Stimulated activated naive CD8-positive, alpha-beta T cell treated with anti-CD3 and anti-CD28 coated beads, Interleukin-15, Interleukin-2, amounts not matched to agents 100 ng/mL and 50 ng/mL, for 24 hours (primary cell): ENCODE data around the gene TEX101.
"Not testable (repeated sequence)": the region's sequence is repeated elsewhere in the genome, so short reads cannot be mapped to it uniquely, and the experiment has no call there.

Source experiments
- H3K27ac Mint-ChIP-seq: one replicate; pipeline ENCODE4 v1.8.0; 2021; ENCODE audit warnings: mild to moderate bottlenecking, mixed read lengths
- H3K27me3 Mint-ChIP-seq: one replicate; pipeline ENCODE4 v1.8.0; 2021; ENCODE audit warnings: mixed read lengths
- H3K36me3 Mint-ChIP-seq: one replicate; pipeline ENCODE4 v1.8.0; 2021; ENCODE audit warnings: low read depth, mixed read lengths
- H3K4me1 Mint-ChIP-seq: one replicate; pipeline ENCODE4 v1.8.0; 2021; ENCODE audit warnings: low read depth, mixed read lengths
- H3K4me3 Mint-ChIP-seq: one replicate; pipeline ENCODE4 v1.8.0; 2021; ENCODE audit warnings: mild to moderate bottlenecking, mixed read lengths
- H3K9me3 Mint-ChIP-seq: one replicate; pipeline ENCODE4 v1.8.0; 2021; ENCODE audit warnings: mixed read lengths

The TEX101 gene

DNA sequence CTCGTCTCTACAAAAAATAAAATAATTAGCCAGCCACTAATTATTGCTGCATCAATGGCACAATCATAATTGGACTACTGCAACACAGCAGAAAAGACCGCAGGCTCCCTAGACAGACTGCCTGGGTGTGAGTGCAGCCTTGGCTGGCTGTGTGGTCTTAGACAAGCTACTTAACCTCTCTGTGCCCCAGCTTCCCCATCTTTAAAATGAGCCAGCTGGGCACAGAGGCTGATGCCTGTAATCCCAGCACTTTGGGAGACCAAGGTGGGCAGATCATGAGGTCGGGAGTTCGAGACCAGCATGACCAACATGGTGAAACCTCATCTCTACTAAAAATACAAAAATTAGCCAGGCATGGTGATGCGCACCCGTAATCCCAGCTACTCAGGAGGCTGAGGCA, 19.0 kb downstream of the TEX101 start:
- H3K27ac Mint-ChIP-seq, result no peak overlapping the region
- H3K27me3 Mint-ChIP-seq, result no peaks in the 10 kb centered on the region
- H3K4me1 Mint-ChIP-seq, result peaks cover 23% of the 10 kb centered on the region
- no peaks in the 10 kb centered on the region for H3K36me3 Mint-ChIP-seq
- H3K9me3 Mint-ChIP-seq, result no peaks in the 10 kb centered on the region
- H3K4me3 Mint-ChIP-seq, result no peak overlapping the region

DNA sequence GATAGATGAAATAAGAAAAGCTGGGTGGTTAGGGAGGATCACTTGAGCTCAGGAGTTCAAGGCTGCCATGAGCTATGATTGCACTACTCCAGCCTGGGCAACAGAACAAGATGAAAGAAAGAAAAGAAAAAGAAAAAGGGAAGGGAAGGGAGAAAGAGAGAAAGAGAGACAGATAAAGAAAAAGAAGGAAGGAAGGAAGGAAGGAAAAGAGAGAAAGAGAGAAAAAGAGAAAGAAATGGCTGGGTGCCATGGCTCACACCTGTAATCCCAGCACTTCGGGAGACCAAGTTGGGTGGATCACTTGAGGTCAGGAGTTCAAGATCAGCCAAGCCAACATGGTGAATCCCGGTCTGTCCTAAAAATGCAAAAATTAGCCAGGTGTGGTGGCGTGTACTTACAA, 21.1 kb downstream of the TEX101 start:
- Mint-ChIP-seq H3K27ac (no peak overlapping the region), H3K4me1 (peaks cover 32% of the 10 kb centered on the region), H3K27me3 (no peaks in the 10 kb centered on the region), H3K4me3 (no peak overlapping the region), H3K36me3 (no peaks in the 10 kb centered on the region), H3K9me3 (no peaks in the 10 kb centered on the region)

DNA sequence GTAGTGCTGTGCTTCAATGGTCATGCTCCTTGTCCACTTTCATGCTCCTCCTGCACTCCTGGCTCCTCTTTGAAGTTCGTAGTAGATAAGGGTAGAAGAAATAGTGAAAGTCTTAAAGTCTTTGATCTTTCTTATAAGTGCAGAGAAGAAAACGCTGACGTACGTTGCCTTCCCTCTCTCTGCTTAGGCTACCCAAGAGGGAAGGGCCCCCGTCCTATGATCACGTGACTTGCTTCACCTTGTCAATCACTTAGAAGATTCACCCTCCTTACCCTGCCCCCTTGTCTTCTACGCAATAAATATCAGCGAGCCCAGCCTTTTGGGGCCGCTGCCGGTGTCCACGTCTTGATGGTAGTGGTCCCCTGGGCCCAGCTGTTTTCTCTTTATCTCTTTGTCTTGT, 22.6 kb downstream of the TEX101 start:
- H3K4me3 Mint-ChIP-seq, H3K9me3 Mint-ChIP-seq, H3K36me3 Mint-ChIP-seq, H3K27ac Mint-ChIP-seq, H3K27me3 Mint-ChIP-seq: not testable (repeated sequence)
- peaks cover 32% of the 10 kb centered on the region for H3K4me1 Mint-ChIP-seq

DNA sequence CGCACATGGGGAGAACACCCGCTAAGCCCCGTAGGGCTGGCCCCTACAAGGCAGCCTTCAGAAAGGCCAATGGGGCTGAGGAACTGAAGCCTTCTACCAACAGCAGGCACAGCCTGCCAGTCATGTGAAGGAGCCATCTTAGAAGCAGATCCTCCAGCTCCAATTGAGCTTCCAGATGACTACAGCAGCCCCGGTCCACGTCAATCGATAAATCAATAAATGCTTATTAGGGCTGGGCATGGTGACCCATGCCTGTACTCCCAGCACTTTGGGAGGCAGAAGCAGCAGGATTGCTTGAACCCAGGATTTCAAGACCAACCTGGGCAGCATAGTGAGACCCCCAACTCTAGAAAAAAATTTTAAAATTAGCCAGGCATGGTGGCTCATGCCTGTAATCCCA, 23.0 kb downstream of the TEX101 start:
- Mint-ChIP-seq H3K4me1 (peaks cover 32% of the 10 kb centered on the region), H3K36me3 (no peaks in the 10 kb centered on the region), H3K27me3 (no peaks in the 10 kb centered on the region), H3K27ac (peak overlapping the region; percentile 41), H3K4me3 (no peak overlapping the region), H3K9me3 (no peaks in the 10 kb centered on the region)

DNA sequence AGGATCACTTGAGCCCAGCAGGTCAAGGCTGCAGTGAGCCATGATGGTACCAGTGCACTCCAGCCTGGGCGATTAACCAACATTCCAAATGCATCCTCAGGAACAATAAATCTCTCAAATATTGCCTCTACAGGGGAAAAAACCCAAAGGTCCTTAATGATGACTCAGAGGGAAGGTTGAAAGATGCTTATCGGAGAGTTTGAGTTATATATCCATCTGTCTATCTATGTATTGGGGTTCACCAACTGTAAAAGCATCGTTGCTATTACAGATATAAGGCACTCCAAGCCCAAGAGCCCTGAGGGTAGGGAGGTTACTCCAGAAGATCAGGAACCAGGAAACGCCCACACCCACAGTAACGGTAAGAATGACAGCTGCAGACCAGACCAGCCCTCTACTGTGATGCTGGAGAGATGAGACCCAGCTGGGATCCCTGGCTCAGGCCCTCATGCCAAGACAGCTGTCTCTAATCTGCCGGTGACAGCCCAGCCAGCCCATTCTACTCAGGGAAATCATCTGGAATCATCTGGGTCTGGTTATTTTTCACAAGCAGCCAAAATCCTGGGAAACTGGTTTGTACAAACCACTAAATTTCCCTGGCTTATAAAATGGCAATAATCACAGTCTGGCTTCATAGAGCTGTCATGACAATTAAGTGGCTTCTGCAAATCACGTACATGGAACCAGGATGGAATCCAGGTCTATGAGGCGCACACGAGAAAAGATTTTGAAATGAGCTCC, 23.8 kb downstream of the TEX101 start:
- Mint-ChIP-seq H3K27ac (no peak overlapping the region), H3K36me3 (no peaks in the 10 kb centered on the region), H3K27me3 (no peaks in the 10 kb centered on the region), H3K9me3 (no peaks in the 10 kb centered on the region), H3K4me1 (peaks cover 31% of the 10 kb centered on the region), H3K4me3 (no peak overlapping the region)

DNA sequence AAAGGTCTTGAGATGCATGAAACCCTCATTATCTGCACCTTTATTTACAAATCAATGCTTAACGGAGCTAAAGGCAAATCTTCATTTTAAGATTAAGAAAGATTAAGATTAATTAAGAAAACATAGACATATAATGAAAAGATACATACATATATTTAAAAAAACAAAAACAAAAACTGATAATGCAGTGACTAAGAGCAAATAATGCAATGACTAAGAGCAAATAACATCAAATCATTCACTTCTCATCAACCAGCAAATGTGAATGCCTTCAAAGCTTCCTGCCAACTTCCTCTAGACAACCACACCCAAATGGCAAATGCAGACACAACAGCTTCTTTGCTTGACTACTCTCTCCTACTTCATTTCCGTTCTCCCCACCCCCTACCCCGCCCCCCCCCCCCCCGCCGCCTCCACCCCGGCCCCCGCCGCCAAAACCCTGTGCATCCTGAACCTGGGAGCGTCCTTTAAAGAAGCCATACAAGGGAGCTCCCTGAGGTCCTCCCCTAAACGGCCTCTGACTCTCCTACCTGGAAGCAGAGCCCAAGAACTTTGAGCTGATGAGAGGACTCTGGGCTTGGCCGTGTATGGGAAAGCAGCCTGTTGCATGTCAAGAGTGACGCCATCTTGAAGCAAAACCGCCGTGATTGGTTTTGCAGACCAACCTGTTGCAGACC, 24.5 kb downstream of the TEX101 start:
- Mint-ChIP-seq H3K36me3 (no peaks in the 10 kb centered on the region), H3K4me1 (peaks cover 33% of the 10 kb centered on the region), H3K27ac (no peak overlapping the region), H3K4me3 (no peak overlapping the region), H3K27me3 (no peaks in the 10 kb centered on the region), H3K9me3 (no peaks in the 10 kb centered on the region)

DNA sequence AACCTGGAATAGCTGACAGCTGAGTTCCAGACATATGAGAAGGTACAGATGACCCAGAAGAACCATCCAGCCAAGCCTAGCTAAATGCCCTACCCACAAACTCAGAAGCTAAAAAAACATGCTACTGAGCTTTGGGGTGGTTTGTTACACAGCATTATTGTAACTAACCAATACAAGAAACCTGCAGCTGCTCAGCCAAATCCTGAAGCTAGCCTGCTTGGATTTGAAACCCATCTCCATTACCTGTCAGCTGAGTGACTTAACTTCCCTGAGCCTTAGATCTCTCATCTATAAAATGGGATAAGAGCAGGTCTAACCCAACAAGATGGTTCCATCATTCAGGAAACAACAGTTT, 25.0 kb downstream of the TEX101 start:
- no peak overlapping the region for H3K4me3 Mint-ChIP-seq
- no peak overlapping the region for H3K27ac Mint-ChIP-seq

DNA sequence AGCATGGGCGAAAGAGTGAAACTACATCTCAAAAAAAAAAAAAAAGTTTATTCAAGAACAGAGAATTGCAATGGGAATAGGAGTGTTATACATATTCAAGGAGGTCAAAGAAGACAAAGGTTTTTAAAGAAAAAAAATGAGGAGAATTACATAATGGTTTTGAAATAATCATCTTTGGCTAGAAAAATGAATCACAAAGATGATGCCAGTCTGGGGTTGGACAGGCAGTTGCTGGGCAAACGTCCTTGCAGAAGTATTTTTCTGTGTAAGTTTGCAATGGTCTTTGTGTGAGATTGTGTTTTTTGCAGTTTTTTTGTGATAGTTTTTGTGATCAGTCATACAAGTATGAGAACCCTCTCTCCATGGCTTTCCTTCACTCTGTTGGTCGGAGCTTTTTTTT, 27.0 kb downstream of the TEX101 start:
- H3K27ac Mint-ChIP-seq, result no peak overlapping the region
- H3K4me3 Mint-ChIP-seq, result no peak overlapping the region
- no peaks in the 10 kb centered on the region for H3K9me3 Mint-ChIP-seq
- H3K4me1 Mint-ChIP-seq, result peaks cover 33% of the 10 kb centered on the region
- no peaks in the 10 kb centered on the region for H3K27me3 Mint-ChIP-seq
- H3K36me3 Mint-ChIP-seq, result no peaks in the 10 kb centered on the region

More for the DNA sequence above, 25.0 kb downstream of the TEX101 start:
- H3K4me1 Mint-ChIP-seq, result peaks cover 33% of the 10 kb centered on the region
- no peaks in the 10 kb centered on the region for H3K9me3 Mint-ChIP-seq
- no peaks in the 10 kb centered on the region for H3K27me3 Mint-ChIP-seq
- no peaks in the 10 kb centered on the region for H3K36me3 Mint-ChIP-seq

DNA sequence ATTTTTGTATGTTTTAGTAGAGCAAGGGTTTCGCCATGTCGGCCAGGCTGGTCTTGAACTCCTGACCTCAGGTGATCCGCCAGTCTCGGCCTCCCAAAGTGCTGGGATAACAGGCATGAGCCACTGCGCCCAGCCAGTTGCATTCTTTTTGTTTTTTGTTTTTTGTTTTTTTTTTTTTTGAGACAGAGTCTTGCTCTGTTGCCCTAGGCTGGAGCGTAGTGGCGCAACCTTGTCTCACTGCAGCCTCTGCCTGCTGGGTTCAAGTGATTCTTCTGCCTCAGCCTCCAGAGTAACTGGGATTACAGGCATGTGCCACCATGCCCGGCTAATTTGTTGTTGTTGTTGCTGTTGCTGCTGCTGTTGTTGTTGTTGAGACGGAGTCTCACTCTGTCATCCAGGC, 29.4 kb downstream of the TEX101 start:
- not testable (repeated sequence) for H3K4me3 Mint-ChIP-seq, H3K36me3 Mint-ChIP-seq, H3K9me3 Mint-ChIP-seq, H3K27ac Mint-ChIP-seq, H3K27me3 Mint-ChIP-seq
- peaks cover 20% of the 10 kb centered on the region for H3K4me1 Mint-ChIP-seq

DNA sequence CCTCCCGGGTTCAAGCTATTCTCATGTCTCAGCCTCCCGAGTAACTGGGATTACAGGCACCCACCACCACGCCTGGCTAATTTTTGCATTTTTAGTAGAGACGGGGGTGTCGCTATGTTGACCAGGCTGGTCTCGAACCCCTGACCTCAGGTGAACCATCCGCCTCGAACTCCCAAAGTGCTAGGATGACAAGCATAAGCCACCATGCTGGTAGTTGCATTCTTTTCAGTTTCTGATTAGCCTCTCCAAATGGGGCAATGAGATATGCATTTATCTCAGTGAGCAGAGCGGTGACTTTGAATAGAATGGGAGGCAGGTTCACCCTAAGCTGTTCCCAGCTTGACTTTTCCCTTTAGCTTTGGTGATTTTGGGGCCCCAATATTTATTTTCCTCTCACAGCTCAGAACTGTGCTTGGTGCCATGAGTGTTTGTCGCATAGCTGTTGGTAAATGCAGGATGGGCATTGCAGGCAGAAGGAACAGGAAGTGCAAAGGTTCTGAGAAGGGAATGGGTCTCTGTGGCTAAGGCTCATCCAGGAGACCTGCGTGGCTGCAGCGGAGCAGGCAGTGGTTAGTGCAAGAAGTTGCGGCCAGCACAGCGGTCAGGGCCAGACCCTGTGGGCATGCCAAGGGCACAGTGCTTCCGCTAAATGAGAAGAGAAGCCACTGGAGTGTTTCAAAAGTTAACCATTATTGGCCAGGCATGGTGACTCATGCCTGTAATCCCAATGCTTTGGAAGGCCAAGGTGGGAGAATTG, 30.0 kb downstream of the TEX101 start:
- Mint-ChIP-seq H3K36me3 (no peaks in the 10 kb centered on the region), H3K4me1 (peaks cover 14% of the 10 kb centered on the region), H3K27me3 (no peaks in the 10 kb centered on the region), H3K27ac (no peak overlapping the region), H3K4me3 (no peak overlapping the region), H3K9me3 (no peaks in the 10 kb centered on the region)

DNA sequence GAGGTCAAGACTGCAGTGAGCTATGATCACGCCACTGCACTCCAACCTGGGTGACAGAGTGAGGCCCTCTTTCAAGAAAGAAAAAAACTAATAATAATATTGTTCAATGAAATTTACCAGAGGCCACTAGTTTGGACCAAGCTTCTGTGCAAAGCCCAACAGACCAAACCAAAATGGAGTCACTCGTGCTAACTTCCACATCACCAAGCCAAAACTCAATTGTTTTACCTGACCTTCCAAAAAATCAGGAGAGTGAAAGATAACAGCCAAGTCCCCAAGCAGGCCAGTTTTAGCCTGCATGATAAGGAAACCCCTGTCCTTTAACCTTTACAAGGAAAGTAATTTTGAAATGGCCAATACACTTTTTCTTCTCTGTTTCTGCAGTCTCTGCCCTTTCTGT, 30.7 kb downstream of the TEX101 start:
- Mint-ChIP-seq H3K4me3 (no peak overlapping the region), H3K4me1 (peaks cover 15% of the 10 kb centered on the region), H3K9me3 (no peaks in the 10 kb centered on the region), H3K27me3 (no peaks in the 10 kb centered on the region), H3K36me3 (no peaks in the 10 kb centered on the region), H3K27ac (no peak overlapping the region)

DNA sequence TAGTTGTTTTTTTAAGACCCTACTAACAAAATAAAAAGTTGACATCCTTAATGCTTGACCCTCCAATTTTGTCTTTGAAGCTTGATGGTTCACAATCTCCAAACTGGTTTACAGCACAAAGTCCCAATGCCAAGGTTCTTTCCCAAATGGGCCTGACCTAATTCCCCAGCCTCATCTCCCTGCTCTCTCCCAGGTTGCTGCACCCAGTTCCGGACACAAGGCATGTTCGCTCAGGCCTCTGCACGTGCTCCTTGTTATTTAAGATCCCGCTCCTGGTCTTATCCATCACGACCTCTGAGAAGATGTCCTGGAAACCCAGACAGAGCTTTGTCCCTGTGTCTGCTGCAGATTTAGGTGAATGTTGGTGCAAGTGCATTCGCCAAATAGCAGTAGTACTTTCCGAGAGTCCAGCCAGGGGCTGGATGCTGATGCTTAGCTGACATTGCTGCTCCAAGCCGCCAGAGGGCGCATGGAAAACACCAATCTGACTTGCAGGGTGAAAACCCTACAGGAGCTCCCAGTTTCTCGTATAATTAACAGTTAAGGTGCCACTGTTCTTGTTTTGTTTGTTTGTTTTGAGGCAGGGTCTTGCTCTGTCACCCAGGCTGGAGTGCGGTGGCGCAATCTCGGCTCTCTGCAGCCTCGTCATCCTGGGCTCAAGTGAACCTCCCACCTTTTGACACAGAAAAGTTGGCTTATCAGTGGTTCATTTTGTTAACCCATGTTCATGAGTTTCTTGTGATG, 32.2 kb downstream of the TEX101 start:
- Mint-ChIP-seq H3K9me3 (no peaks in the 10 kb centered on the region), H3K4me1 (peaks cover 21% of the 10 kb centered on the region), H3K36me3 (no peaks in the 10 kb centered on the region), H3K4me3 (no peak overlapping the region), H3K27me3 (no peaks in the 10 kb centered on the region), H3K27ac (no peak overlapping the region)

DNA sequence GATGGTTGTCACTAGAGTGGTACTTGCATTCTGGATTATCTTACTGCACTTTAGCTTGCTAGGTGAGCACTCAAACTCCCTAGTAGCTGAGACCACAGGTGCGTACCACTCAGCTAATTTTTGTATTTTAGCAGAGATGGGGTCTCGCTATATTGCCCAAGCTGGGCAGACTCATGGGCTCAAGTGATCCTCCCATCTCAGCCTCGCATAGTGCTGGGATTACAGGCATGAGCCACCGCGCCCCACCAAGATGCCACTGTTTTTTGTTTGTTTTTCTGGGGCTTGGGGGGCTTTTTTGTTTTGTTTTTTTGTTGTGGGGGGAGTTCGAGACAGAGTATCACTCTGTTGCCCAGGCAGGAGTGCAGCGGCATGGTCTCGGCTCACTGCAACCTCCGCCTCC, 33.0 kb downstream of the TEX101 start:
- H3K36me3 Mint-ChIP-seq, result no peaks in the 10 kb centered on the region
- peaks cover 21% of the 10 kb centered on the region for H3K4me1 Mint-ChIP-seq
- H3K4me3 Mint-ChIP-seq, result no peak overlapping the region
- no peak overlapping the region for H3K27ac Mint-ChIP-seq
- no peaks in the 10 kb centered on the region for H3K27me3 Mint-ChIP-seq
- H3K9me3 Mint-ChIP-seq, result no peaks in the 10 kb centered on the region

DNA sequence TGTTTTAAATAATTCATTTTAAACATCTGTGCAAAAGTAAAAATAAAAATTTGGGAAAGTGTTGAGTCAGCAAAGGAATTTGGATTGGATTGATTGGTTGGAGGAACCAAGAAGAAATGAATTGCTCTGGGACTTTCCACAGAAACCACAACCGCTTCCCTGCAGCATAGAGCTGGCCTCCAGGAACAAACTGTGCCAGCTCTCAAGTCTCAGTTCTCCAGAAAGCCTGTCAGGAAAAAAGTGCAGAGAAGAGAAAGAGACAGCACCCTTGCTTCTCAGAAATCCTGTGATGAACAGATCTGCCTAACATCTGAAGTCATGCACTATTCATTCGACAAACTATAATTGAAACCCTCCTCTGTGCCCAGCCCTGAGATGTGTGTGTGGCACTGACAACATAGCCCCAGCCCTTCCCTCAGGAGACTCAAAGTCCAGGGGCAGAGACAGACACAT, 35.9 kb downstream of the TEX101 start:
- no peak overlapping the region for H3K27ac Mint-ChIP-seq
- no peaks in the 10 kb centered on the region for H3K27me3 Mint-ChIP-seq
- H3K9me3 Mint-ChIP-seq, result no peaks in the 10 kb centered on the region
- peaks cover 18% of the 10 kb centered on the region for H3K4me1 Mint-ChIP-seq
- no peak overlapping the region for H3K4me3 Mint-ChIP-seq
- no peaks in the 10 kb centered on the region for H3K36me3 Mint-ChIP-seq

DNA sequence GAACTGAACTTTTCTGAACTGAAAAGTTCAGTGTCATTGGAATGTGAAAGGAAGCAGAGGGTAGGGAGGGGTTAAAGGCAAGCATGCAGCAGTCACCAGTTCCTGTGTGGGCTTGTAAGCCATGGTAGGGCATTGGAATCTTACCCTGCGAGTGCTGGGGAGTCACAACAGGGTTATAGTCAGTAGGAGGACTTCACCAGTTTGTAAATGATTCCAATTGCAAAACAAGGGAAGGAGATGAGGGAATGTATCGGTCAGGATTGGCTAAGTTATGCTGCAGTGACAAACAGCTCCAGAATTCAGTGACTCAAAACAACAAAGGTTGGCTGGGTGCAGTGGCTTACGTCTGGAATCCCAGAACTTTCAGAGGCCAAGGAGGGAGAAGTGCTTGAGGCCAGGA, 37.9 kb downstream of the TEX101 start:
- no peaks in the 10 kb centered on the region for H3K36me3 Mint-ChIP-seq
- H3K9me3 Mint-ChIP-seq, result no peaks in the 10 kb centered on the region
- H3K4me1 Mint-ChIP-seq, result peaks cover 14% of the 10 kb centered on the region
- no peaks in the 10 kb centered on the region for H3K27me3 Mint-ChIP-seq
- H3K27ac Mint-ChIP-seq, result no peak overlapping the region
- H3K4me3 Mint-ChIP-seq, result no peak overlapping the region
